ENCODE measurements around the gene SLC10A1. TPM values are rescaled to one million over a fixed set of nuclear protein-coding genes. Genes with fewer than 3 reads are reported as not detected.

SLC10A1 gene
- total RNA-seq, 4 donors from 2014 or later: not detected

- WGBS, 2 donors: 85 to 87% methylated on average over 3 of the region's 3 CpGs
- intact Hi-C loops (cut with DNase I; ENCODE audit: low total_unique reads): no loop called here
- H3K4me3 ChIP-seq (ENCODE audit: low read depth, poor library complexity, severe bottlenecking): no peak overlapping the region
- TF ChIP-seq CTCF (IDR thresholded peaks at IDR 0.05): no peak
- TF ChIP-seq POLR2A (IDR thresholded peaks at IDR 0.05): no peak
- DNase-seq (ENCODE audit: low spot score in 2 of 2): no peak
These were observed 2.2 kb downstream of the SLC10A1 start for GRCh38 chr14:69794791-69795190.

GRCh38 chr14:69792887-69793421 is 4.1 kb downstream of the SLC10A1 start:
- TF ChIP-seq POLR2A (IDR thresholded peaks at IDR 0.05) (no peak), CTCF (IDR thresholded peaks at IDR 0.05) (no peak)
- WGBS, 2 donors: 90 to 94% methylated on average over 7 of the region's 7 CpGs
- intact Hi-C loops (cut with DNase I; ENCODE audit: low total_unique reads): no loop called here
- no peak for DNase-seq (ENCODE audit: low spot score in 2 of 2)
- H3K4me3 ChIP-seq (ENCODE audit: low read depth, poor library complexity, severe bottlenecking): no peak overlapping the region

- no peak for TF ChIP-seq CTCF (IDR thresholded peaks at IDR 0.05)
- no peak for TF ChIP-seq POLR2A (IDR thresholded peaks at IDR 0.05)
- no peak for DNase-seq (ENCODE audit: low spot score in 2 of 2)
- no peak overlapping the region for H3K4me3 ChIP-seq (ENCODE audit: low read depth, poor library complexity, severe bottlenecking)
- intact Hi-C loops (cut with DNase I; ENCODE audit: low total_unique reads): no loop called here
These were observed 7.9 kb downstream of the SLC10A1 start for GRCh38 chr14:69789118-69789640.

- 92 to 93% methylated on average over 3 of the region's 3 CpGs for WGBS, 2 donors
- DNase-seq (ENCODE audit: low spot score in 2 of 2): no peak
- TF ChIP-seq CTCF (IDR thresholded peaks at IDR 0.05) (no peak), POLR2A (IDR thresholded peaks at IDR 0.05) (no peak)
- H3K4me3 ChIP-seq (ENCODE audit: low read depth, poor library complexity, severe bottlenecking): no peak overlapping the region
- intact Hi-C loops (cut with DNase I; ENCODE audit: low total_unique reads): no loop called here
These were observed 10.4 kb downstream of the SLC10A1 start for GRCh38 chr14:69786603-69787002.

GRCh38 chr14:69784942-69785341 is 12.1 kb downstream of the SLC10A1 start:
- H3K4me3 ChIP-seq (ENCODE audit: low read depth, poor library complexity, severe bottlenecking): no peak overlapping the region
- WGBS, 2 donors: 94 to 100% methylated on average over 1 of the region's 1 CpG
- TF ChIP-seq CTCF (IDR thresholded peaks at IDR 0.05) (no peak), POLR2A (IDR thresholded peaks at IDR 0.05) (no peak)
- DNase-seq (ENCODE audit: low spot score in 2 of 2): no peak
- intact Hi-C loops (cut with DNase I; ENCODE audit: low total_unique reads): no loop called here

GRCh38 chr14:69780952-69781351 is 16.1 kb downstream of the SLC10A1 start:
- intact Hi-C loops (cut with DNase I; ENCODE audit: low total_unique reads): no loop called here
- no peak overlapping the region for H3K4me3 ChIP-seq (ENCODE audit: low read depth, poor library complexity, severe bottlenecking)
- WGBS, 2 donors: 85 to 96% methylated on average over 3 of the region's 3 CpGs
- no peak for TF ChIP-seq POLR2A (IDR thresholded peaks at IDR 0.05)
- peak in 1 of 2 donors; percentile 2 for DNase-seq (ENCODE audit: low spot score in 2 of 2)
